Esophagus muscularis mucosa (tissue), 3 donors: ENCODE measurements around the gene NPPB.

ENCODE experiments used
- POLR2A ChIP-seq: fragments of 450-650 bp; IDR thresholded peaks from one replicate; pipeline ENCODE4 v1.6.1; 2017; ENCODE audit warnings: antibody characterized with exemption, moderate library complexity, mild to moderate bottlenecking, low read depth
- POLR2AphosphoS5 ChIP-seq, 2 donors: sonication (generic); formaldehyde crosslinking; IDR thresholded peaks; one replicate each; pipeline ENCODE4 v1.6.1; 2017; ENCODE audit warnings: antibody characterized with exemption in 2 of 2
- TF ChIP-seq, protein P1 (sequence below), 3 experiments: fragments of 200-600 bp in 2 of 3; fragments of 450-650 bp in 1 of 3; sonication (generic) in 2 of 3; IDR thresholded peaks; one replicate each; pipeline ENCODE4 v1.5.1; 2017 to 2019; ENCODE audit warnings: antibody characterized with exemption in 3 of 3, mild to moderate bottlenecking in 2 of 3, moderate library complexity in 1 of 3

- TF ChIP-seq, protein P1, sequence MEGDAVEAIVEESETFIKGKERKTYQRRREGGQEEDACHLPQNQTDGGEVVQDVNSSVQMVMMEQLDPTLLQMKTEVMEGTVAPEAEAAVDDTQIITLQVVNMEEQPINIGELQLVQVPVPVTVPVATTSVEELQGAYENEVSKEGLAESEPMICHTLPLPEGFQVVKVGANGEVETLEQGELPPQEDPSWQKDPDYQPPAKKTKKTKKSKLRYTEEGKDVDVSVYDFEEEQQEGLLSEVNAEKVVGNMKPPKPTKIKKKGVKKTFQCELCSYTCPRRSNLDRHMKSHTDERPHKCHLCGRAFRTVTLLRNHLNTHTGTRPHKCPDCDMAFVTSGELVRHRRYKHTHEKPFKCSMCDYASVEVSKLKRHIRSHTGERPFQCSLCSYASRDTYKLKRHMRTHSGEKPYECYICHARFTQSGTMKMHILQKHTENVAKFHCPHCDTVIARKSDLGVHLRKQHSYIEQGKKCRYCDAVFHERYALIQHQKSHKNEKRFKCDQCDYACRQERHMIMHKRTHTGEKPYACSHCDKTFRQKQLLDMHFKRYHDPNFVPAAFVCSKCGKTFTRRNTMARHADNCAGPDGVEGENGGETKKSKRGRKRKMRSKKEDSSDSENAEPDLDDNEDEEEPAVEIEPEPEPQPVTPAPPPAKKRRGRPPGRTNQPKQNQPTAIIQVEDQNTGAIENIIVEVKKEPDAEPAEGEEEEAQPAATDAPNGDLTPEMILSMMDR (IDR thresholded peaks at IDR 0.05), result no peak
- TF ChIP-seq POLR2A, result no peak
- peak; percentile 31 to 32 for TF ChIP-seq POLR2AphosphoS5 (IDR thresholded peaks at IDR 0.05)
Measured at GRCh38 chr1:11880911-11881748, 22.4 kb upstream of the NPPB start.
